ENCODE results near the gene PDXDC1. TPM values are rescaled to one million over a fixed set of nuclear protein-coding genes. Genes with fewer than 3 reads are reported as not detected.
"Not testable (repeated sequence)": the region's sequence is repeated elsewhere in the genome, so short reads cannot be mapped to it uniquely, and the experiment has no call there.

Gene PDXDC1
- total and polyA plus RNA-seq, 4 donors = 35.7 to 109 (median 69.6) TPM

DNA sequence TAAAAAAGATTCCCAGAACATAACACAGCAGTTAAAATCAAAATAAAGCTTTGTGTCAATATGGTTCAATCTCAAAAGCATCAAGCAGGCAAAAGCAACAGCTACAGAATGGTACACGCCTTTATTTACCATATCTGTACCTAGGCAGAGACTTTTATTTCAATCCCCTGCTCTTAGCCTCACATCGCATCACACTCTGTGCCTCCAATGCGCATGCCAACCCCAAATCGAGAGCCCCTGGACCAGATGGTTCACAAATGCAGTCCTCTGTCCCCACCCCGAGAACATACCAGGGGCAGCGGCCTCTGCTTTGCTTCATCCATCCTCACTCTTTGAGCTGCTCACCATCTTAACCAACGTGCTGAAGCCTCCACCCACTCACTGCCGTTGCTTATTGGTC lies 91.9 kb downstream of the PDXDC1 start:
- H3K27me3 ChIP-seq (ENCODE audit: control insufficient read depth in 3 of 3, insufficient read depth in 3 of 3, low read length in 2 of 3); H3K9ac ChIP-seq (ENCODE audit: insufficient read depth in 1 of 2, low read length in 2 of 2); H3K4me3 ChIP-seq; DNase-seq; ATAC-seq (ENCODE audit: insufficient read depth, low FRiP score); H3K9me3 ChIP-seq (ENCODE audit: control insufficient read depth in 4 of 4, insufficient read depth in 3 of 4, low read length in 3 of 4); H3K4me1 ChIP-seq (ENCODE audit: control insufficient read depth in 5 of 5, insufficient read depth in 5 of 5, low read length in 5 of 5); H3K27ac ChIP-seq (ENCODE audit: low read depth in 1 of 2, low read length in 1 of 2): not testable (repeated sequence)
- 92 to 94% methylated on average over 6 to 7 of the region's 8 CpGs for WGBS, 2 donors
- peaks cover 1 to 22% (median 17%) of the 10 kb centered on the region in 4 donors for H3K36me3 ChIP-seq (ENCODE audit: control insufficient read depth in 4 of 4, insufficient read depth in 4 of 4, low read length in 4 of 4)

- peaks cover 20 to 35% (median 24%) of the 10 kb centered on the region in 4 donors for H3K36me3 ChIP-seq (ENCODE audit: control insufficient read depth in 4 of 4, insufficient read depth in 4 of 4, low read length in 4 of 4)
- not testable (repeated sequence) for ATAC-seq (ENCODE audit: insufficient read depth, low FRiP score)
Measured at GRCh38 chr16:15071013-15071412, 96.2 kb downstream of the PDXDC1 start.

DNA sequence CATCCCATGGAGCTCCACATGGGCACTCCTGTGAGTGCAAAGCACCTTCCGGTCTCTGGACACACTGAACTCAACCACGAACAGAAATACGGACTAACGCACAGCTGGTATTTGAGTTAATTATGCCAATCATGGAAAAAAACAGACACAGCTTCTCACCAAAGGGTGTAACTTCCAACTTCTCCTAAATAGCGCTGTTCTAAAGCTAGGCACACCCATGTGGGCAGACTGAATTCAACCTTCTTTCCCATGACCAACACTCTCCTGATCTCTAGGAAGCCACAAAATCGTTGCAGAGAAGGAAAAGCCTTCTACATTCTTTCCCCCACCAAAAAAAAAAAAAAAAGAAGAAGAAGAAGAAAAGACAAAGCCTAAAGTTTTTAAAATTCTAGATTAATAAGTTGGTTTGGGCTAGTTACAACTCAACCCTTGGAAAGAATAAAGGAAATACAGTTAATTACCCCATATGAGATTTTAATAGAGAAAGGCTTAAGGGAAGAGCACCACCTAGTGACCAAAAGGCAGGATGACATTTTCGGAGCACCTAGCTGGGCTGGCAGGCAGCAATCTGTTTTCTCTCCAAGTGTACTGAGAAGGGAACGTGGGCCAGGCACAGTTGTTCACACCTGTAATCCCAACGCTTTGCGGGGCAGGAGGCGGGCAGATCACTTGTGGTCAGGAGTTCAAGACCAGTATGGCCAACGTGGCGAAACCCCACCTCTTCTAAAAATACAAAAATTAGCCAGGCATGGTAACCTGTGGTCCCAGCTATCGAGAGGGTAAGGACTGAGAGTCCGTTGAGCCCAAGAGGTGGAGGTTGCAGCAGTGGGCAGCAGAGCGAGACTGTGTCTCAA lies 97.3 kb downstream of the PDXDC1 start:
- not testable (repeated sequence) for H3K4me3 ChIP-seq; H3K27ac ChIP-seq (ENCODE audit: low read depth in 1 of 2, low read length in 1 of 2); H3K9ac ChIP-seq (ENCODE audit: insufficient read depth in 1 of 2, low read length in 2 of 2); H3K9me3 ChIP-seq (ENCODE audit: control insufficient read depth in 4 of 4, insufficient read depth in 3 of 4, low read length in 3 of 4); H3K27me3 ChIP-seq (ENCODE audit: control insufficient read depth in 3 of 3, insufficient read depth in 3 of 3, low read length in 2 of 3); H3K4me1 ChIP-seq (ENCODE audit: control insufficient read depth in 5 of 5, insufficient read depth in 5 of 5, low read length in 5 of 5); DNase-seq
- ATAC-seq (ENCODE audit: insufficient read depth, low FRiP score) = peak; percentile 79
- H3K36me3 ChIP-seq (ENCODE audit: control insufficient read depth in 4 of 4, insufficient read depth in 4 of 4, low read length in 4 of 4) = peaks cover 20 to 37% (median 26%) of the 10 kb centered on the region in 4 donors
- WGBS, 2 donors = 65 to 66% methylated on average over 15 of the region's 16 CpGs

More at GRCh38 chr16:15071013-15071412, 96.2 kb downstream of the PDXDC1 start:
- H3K4me1 ChIP-seq (ENCODE audit: control insufficient read depth in 5 of 5, insufficient read depth in 5 of 5, low read length in 5 of 5); DNase-seq; H3K27me3 ChIP-seq (ENCODE audit: control insufficient read depth in 3 of 3, insufficient read depth in 3 of 3, low read length in 2 of 3); H3K9me3 ChIP-seq (ENCODE audit: control insufficient read depth in 4 of 4, insufficient read depth in 3 of 4, low read length in 3 of 4); H3K4me3 ChIP-seq; H3K27ac ChIP-seq (ENCODE audit: low read depth in 1 of 2, low read length in 1 of 2); H3K9ac ChIP-seq (ENCODE audit: insufficient read depth in 1 of 2, low read length in 2 of 2): not testable (repeated sequence)
- 88 to 92% methylated on average over 4 of the region's 4 CpGs for WGBS, 2 donors

- Histone ChIP-seq H3K4me1 (ENCODE audit: control insufficient read depth in 5 of 5, insufficient read depth in 5 of 5, low read length in 5 of 5) (no peaks in the 10 kb centered on the region), H3K36me3 (ENCODE audit: control insufficient read depth in 4 of 4, insufficient read depth in 4 of 4, low read length in 4 of 4) (peaks cover 20 to 37% (median 25%) of the 10 kb centered on the region in 4 donors)
Measured at GRCh38 chr16:15073101-15073500, 98.3 kb downstream of the PDXDC1 start.

GRCh38 chr16:15076161-15076560 lies 101.3 kb downstream of the PDXDC1 start:
- 49 to 82% methylated on average over 2 of the region's 2 CpGs for WGBS, 2 donors
- DNase-seq; H3K27ac ChIP-seq (ENCODE audit: low read depth in 1 of 2, low read length in 1 of 2); H3K27me3 ChIP-seq (ENCODE audit: control insufficient read depth in 3 of 3, insufficient read depth in 3 of 3, low read length in 2 of 3); H3K9me3 ChIP-seq (ENCODE audit: control insufficient read depth in 4 of 4, insufficient read depth in 3 of 4, low read length in 3 of 4); H3K4me3 ChIP-seq; H3K4me1 ChIP-seq (ENCODE audit: control insufficient read depth in 5 of 5, insufficient read depth in 5 of 5, low read length in 5 of 5); ATAC-seq (ENCODE audit: insufficient read depth, low FRiP score); H3K9ac ChIP-seq (ENCODE audit: insufficient read depth in 1 of 2, low read length in 2 of 2): not testable (repeated sequence)
- peaks cover 16 to 28% (median 23%) of the 10 kb centered on the region in 4 donors for H3K36me3 ChIP-seq (ENCODE audit: control insufficient read depth in 4 of 4, insufficient read depth in 4 of 4, low read length in 4 of 4)

More at GRCh38 chr16:15073101-15073500, 98.3 kb downstream of the PDXDC1 start:
- H3K9ac ChIP-seq (ENCODE audit: insufficient read depth in 1 of 2, low read length in 2 of 2) = no peak overlapping the region
- DNase-seq (no peak), ATAC-seq (ENCODE audit: insufficient read depth, low FRiP score) (no peak)
- TF ChIP-seq, protein P1, sequence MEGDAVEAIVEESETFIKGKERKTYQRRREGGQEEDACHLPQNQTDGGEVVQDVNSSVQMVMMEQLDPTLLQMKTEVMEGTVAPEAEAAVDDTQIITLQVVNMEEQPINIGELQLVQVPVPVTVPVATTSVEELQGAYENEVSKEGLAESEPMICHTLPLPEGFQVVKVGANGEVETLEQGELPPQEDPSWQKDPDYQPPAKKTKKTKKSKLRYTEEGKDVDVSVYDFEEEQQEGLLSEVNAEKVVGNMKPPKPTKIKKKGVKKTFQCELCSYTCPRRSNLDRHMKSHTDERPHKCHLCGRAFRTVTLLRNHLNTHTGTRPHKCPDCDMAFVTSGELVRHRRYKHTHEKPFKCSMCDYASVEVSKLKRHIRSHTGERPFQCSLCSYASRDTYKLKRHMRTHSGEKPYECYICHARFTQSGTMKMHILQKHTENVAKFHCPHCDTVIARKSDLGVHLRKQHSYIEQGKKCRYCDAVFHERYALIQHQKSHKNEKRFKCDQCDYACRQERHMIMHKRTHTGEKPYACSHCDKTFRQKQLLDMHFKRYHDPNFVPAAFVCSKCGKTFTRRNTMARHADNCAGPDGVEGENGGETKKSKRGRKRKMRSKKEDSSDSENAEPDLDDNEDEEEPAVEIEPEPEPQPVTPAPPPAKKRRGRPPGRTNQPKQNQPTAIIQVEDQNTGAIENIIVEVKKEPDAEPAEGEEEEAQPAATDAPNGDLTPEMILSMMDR (IDR thresholded peaks at IDR 0.05; ENCODE audit: control extremely low read depth, extremely low read depth) = no peak
- H3K4me3 ChIP-seq = no peak overlapping the region
- no peaks in the 10 kb centered on the region for H3K9me3 ChIP-seq (ENCODE audit: control insufficient read depth in 4 of 4, insufficient read depth in 3 of 4, low read length in 3 of 4)
- H3K27ac ChIP-seq (ENCODE audit: low read depth in 1 of 2, low read length in 1 of 2) = no peak overlapping the region
- 89 to 91% methylated on average over 6 of the region's 6 CpGs for WGBS, 2 donors
- H3K27me3 ChIP-seq (ENCODE audit: control insufficient read depth in 3 of 3, insufficient read depth in 3 of 3, low read length in 2 of 3) = no peaks in the 10 kb centered on the region

DNA sequence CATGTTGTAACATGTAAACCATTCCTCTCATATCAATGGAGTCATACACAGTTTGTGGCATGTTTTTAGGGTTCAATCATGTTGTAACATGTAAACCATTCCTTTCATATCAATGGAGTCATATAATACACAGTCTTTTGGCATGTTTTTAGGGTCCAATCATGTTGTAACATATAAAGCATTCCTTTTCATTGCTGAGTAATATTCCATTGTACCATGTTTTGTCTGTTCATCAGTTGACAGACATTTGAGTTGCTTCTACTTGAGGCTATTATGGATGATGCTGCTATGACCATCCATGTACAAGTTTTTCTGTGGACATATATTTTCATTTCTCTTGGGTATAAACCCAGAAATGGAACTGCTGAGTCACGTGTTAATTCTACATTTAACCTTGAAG lies 106.1 kb downstream of the PDXDC1 start:
- not testable (repeated sequence) for H3K27ac ChIP-seq (ENCODE audit: low read depth in 1 of 2, low read length in 1 of 2); H3K27me3 ChIP-seq (ENCODE audit: control insufficient read depth in 3 of 3, insufficient read depth in 3 of 3, low read length in 2 of 3); H3K4me3 ChIP-seq; H3K9ac ChIP-seq (ENCODE audit: insufficient read depth in 1 of 2, low read length in 2 of 2); H3K4me1 ChIP-seq (ENCODE audit: control insufficient read depth in 5 of 5, insufficient read depth in 5 of 5, low read length in 5 of 5); H3K9me3 ChIP-seq (ENCODE audit: control insufficient read depth in 4 of 4, insufficient read depth in 3 of 4, low read length in 3 of 4); DNase-seq; ATAC-seq (ENCODE audit: insufficient read depth, low FRiP score)
- peaks cover 2 to 11% (median 7%) of the 10 kb centered on the region in 4 donors for H3K36me3 ChIP-seq (ENCODE audit: control insufficient read depth in 4 of 4, insufficient read depth in 4 of 4, low read length in 4 of 4)
- WGBS, 2 donors = 80 to 100% methylated on average over 1 of the region's 1 CpG

DNA sequence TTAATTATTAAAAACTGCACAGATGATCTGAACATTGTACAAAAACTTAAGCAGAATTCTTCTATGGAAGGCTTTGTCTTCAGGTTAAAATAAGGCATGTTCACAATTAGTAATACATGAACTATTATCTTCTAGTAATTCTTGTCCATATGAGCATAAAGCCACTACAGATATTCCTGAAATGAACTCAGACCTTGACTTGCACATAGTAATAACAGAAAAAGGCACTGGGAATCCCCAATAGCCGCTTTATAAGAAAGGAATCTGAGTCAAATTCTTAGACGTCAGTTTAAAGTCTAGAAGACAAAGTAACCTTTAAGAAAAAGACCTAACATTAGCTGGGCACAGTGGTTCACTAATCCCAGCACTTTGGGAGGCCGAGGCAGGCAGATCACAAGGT lies 108.0 kb downstream of the PDXDC1 start:
- H3K9ac ChIP-seq (ENCODE audit: insufficient read depth in 1 of 2, low read length in 2 of 2); H3K4me1 ChIP-seq (ENCODE audit: control insufficient read depth in 5 of 5, insufficient read depth in 5 of 5, low read length in 5 of 5); H3K36me3 ChIP-seq (ENCODE audit: control insufficient read depth in 4 of 4, insufficient read depth in 4 of 4, low read length in 4 of 4); H3K9me3 ChIP-seq (ENCODE audit: control insufficient read depth in 4 of 4, insufficient read depth in 3 of 4, low read length in 3 of 4); ATAC-seq (ENCODE audit: insufficient read depth, low FRiP score); H3K4me3 ChIP-seq; H3K27ac ChIP-seq (ENCODE audit: low read depth in 1 of 2, low read length in 1 of 2); H3K27me3 ChIP-seq (ENCODE audit: control insufficient read depth in 3 of 3, insufficient read depth in 3 of 3, low read length in 2 of 3); DNase-seq: not testable (repeated sequence)
- WGBS, 2 donors = 87 to 90% methylated on average over 3 of the region's 3 CpGs
